Trophoblast cell (in vitro differentiated cells and primary cell): ENCODE data around the gene ZBTB20.
A peak's percentile ranks its signal among the peaks of the same experiment; 100 is the strongest.

ENCODE experiments used
- DNase-seq, 2 donors: peaks; one replicate each; pipeline ENCODE4 v3.0.0-alpha.2; 2016
- H2AFZ ChIP-seq: 2 replicates; pipeline ENCODE4 v1.6.1; 2013; ENCODE audit warnings: low read length, moderate library complexity, mild to moderate bottlenecking; ENCODE audit not compliant: insufficient read depth, poor library complexity
- H2AK5ac ChIP-seq: 2 replicates; pipeline ENCODE4 v1.6.1; 2013; ENCODE audit warnings: mild to moderate bottlenecking, low read length
- H2BK120ac ChIP-seq: 2 replicates; pipeline ENCODE4 v1.6.1; 2013; ENCODE audit warnings: low read length, mild to moderate bottlenecking, moderate library complexity; ENCODE audit not compliant: insufficient read depth, poor library complexity
- H2BK12ac ChIP-seq: 2 replicates; pipeline ENCODE4 v1.6.1; 2013; ENCODE audit warnings: mild to moderate bottlenecking, low read length, moderate library complexity
- H2BK5ac ChIP-seq: 2 replicates; pipeline ENCODE4 v1.6.1; 2013; ENCODE audit warnings: low read length, low read depth, moderate library complexity, mild to moderate bottlenecking; ENCODE audit not compliant: poor library complexity
- H3K14ac ChIP-seq: 2 replicates; pipeline ENCODE4 v1.6.1; 2013; ENCODE audit warnings: mild to moderate bottlenecking, low read length
- H3K18ac ChIP-seq: 2 replicates; pipeline ENCODE4 v1.6.1; 2013; ENCODE audit warnings: mild to moderate bottlenecking, low read length
- H3K23ac ChIP-seq: 2 replicates; pipeline ENCODE4 v1.6.1; 2013; ENCODE audit warnings: low read length
- H3K27ac ChIP-seq: 2 replicates; pipeline ENCODE4 v1.5.1; 2013; ENCODE audit warnings: low read depth, mild to moderate bottlenecking, inconsistent platforms, low read length, moderate library complexity
- H3K27me3 ChIP-seq: 2 replicates; pipeline ENCODE4 v1.6.1; 2013; ENCODE audit warnings: inconsistent platforms, mild to moderate bottlenecking, low read length, moderate library complexity; ENCODE audit not compliant: insufficient read depth
- H3K36me3 ChIP-seq, 2 experiments: 1 replicate in 1 of 2; 2 replicates in 1 of 2; pipeline ENCODE4 v1.6.1; 2013; ENCODE audit warnings: low read length in 2 of 2, mild to moderate bottlenecking in 2 of 2, moderate library complexity in 1 of 2; ENCODE audit not compliant: insufficient read depth in 2 of 2, control insufficient read depth in 1 of 2
- H3K4ac ChIP-seq: 2 replicates; pipeline ENCODE4 v1.6.1; 2013; ENCODE audit warnings: low read depth, mild to moderate bottlenecking, low read length, moderate library complexity
- H3K4me1 ChIP-seq, 2 experiments: 1 replicate in 1 of 2; 2 replicates in 1 of 2; pipeline ENCODE4 v1.6.1; 2013; ENCODE audit warnings: low read length in 2 of 2, mild to moderate bottlenecking in 2 of 2, moderate library complexity in 1 of 2; ENCODE audit not compliant: insufficient read depth in 2 of 2, control insufficient read depth in 1 of 2
- H3K4me2 ChIP-seq: 2 replicates; pipeline ENCODE4 v1.6.1; 2013; ENCODE audit warnings: inconsistent platforms, mild to moderate bottlenecking, low read length, moderate library complexity
- H3K4me3 ChIP-seq: 2 replicates; pipeline ENCODE4 v1.5.1; 2013; ENCODE audit warnings: mild to moderate bottlenecking, low read depth, low read length, inconsistent platforms
- H3K79me1 ChIP-seq: one replicate; pipeline ENCODE4 v1.6.1; 2013; ENCODE audit warnings: low read length
- H3K79me2 ChIP-seq: 2 replicates; pipeline ENCODE4 v1.6.1; 2013; ENCODE audit warnings: low read length, mild to moderate bottlenecking; ENCODE audit not compliant: control insufficient read depth, insufficient read depth, poor library complexity
- H3K9ac ChIP-seq: 2 replicates; pipeline ENCODE4 v1.6.1; 2013; ENCODE audit warnings: mild to moderate bottlenecking, low read length
- H3K9me3 ChIP-seq: 2 replicates; pipeline ENCODE4 v1.6.1; 2013; ENCODE audit warnings: low read depth, mild to moderate bottlenecking, control low read depth, inconsistent platforms, low read length; ENCODE audit not compliant: insufficient read depth
- H4K12ac ChIP-seq: 2 replicates; pipeline ENCODE4 v1.6.1; 2013; ENCODE audit warnings: low read depth, mild to moderate bottlenecking, low read length, moderate library complexity
- H4K8ac ChIP-seq: 2 replicates; pipeline ENCODE4 v1.6.1; 2013; ENCODE audit warnings: low read depth, mild to moderate bottlenecking, low read length, moderate library complexity
- H4K91ac ChIP-seq: one replicate; pipeline ENCODE4 v1.6.1; 2013; ENCODE audit warnings: low read depth, mild to moderate bottlenecking, low read length, moderate library complexity
- WGBS: extraction: QIAGEN DNeasy Blood & Tissue Kit; methylation state at CpG from one replicate; pipeline ENCODE4 v1.1.7; 2013; ENCODE audit warnings: missing lambda C conversion rate; ENCODE audit not compliant: insufficient read length, insufficient coverage; ENCODE audit errors: extremely low coverage; 5-methylcytosine and 5-hydroxymethylcytosine counted together

Gene ZBTB20

GRCh38 chr3:114608293-114608692 is 538.8 kb downstream of the ZBTB20 start:
- no peaks in the 10 kb centered on the region for H3K4me1 ChIP-seq
- DNase-seq = peak in 1 of 2 donors; percentile 39
- no peak overlapping the region for H3K14ac ChIP-seq
- H4K91ac ChIP-seq = no peak overlapping the region
- no peak overlapping the region for H2BK120ac ChIP-seq
- no peak overlapping the region for H2AK5ac ChIP-seq
- no peaks in the 10 kb centered on the region for H3K79me2 ChIP-seq
- no peak overlapping the region for H3K4me3 ChIP-seq
- no peak overlapping the region for H3K23ac ChIP-seq
- H3K9ac ChIP-seq = no peak overlapping the region
- H2BK12ac ChIP-seq = no peak overlapping the region
- no peak overlapping the region for H4K8ac ChIP-seq
- H3K4me2 ChIP-seq = no peak overlapping the region
- H3K18ac ChIP-seq = no peak overlapping the region
- H3K4ac ChIP-seq = no peak overlapping the region
- H2BK5ac ChIP-seq = no peak overlapping the region
- no peaks in the 10 kb centered on the region for H3K36me3 ChIP-seq
- no peaks in the 10 kb centered on the region for H3K27me3 ChIP-seq
- no peaks in the 10 kb centered on the region for H3K9me3 ChIP-seq
- WGBS = no CpG with 5 or more reads among the region's 1 CpG
- no peaks in the 10 kb centered on the region for H3K79me1 ChIP-seq
- no peak overlapping the region for H2AFZ ChIP-seq
- no peak overlapping the region for H3K27ac ChIP-seq
- H4K12ac ChIP-seq = no peak overlapping the region

GRCh38 chr3:114606336-114606735 is 540.8 kb downstream of the ZBTB20 start:
- Histone ChIP-seq H2AK5ac (no peak overlapping the region), H2BK120ac (no peak overlapping the region), H4K8ac (no peak overlapping the region), H3K27me3 (no peaks in the 10 kb centered on the region), H4K12ac (no peak overlapping the region), H3K36me3 (no peaks in the 10 kb centered on the region), H3K4ac (no peak overlapping the region), H3K18ac (no peak overlapping the region), H2AFZ (no peak overlapping the region), H3K4me3 (no peak overlapping the region), H3K9ac (no peak overlapping the region), H3K27ac (no peak overlapping the region), H3K14ac (no peak overlapping the region), H2BK12ac (no peak overlapping the region), H3K79me2 (no peaks in the 10 kb centered on the region), H3K23ac (no peak overlapping the region), H2BK5ac (no peak overlapping the region), H3K4me2 (no peak overlapping the region), H4K91ac (no peak overlapping the region), H3K4me1 (no peaks in the 10 kb centered on the region), H3K79me1 (no peaks in the 10 kb centered on the region), H3K9me3 (no peaks in the 10 kb centered on the region)
- WGBS = no CpG with 5 or more reads among the region's 2 CpGs
- DNase-seq = no peak

- no peak overlapping the region for H3K23ac ChIP-seq
- H3K27ac ChIP-seq = no peak overlapping the region
- H3K9me3 ChIP-seq = no peaks in the 10 kb centered on the region
- H2BK120ac ChIP-seq = no peak overlapping the region
- H3K36me3 ChIP-seq = no peaks in the 10 kb centered on the region
- no peak overlapping the region for H3K4ac ChIP-seq
- no peak overlapping the region for H2AK5ac ChIP-seq
- H4K91ac ChIP-seq = no peak overlapping the region
- no peaks in the 10 kb centered on the region for H3K27me3 ChIP-seq
- no peak overlapping the region for H3K4me2 ChIP-seq
- H2BK12ac ChIP-seq = no peak overlapping the region
- DNase-seq = no peak
- H4K8ac ChIP-seq = no peak overlapping the region
- no peaks in the 10 kb centered on the region for H3K79me2 ChIP-seq
- no peak overlapping the region for H3K18ac ChIP-seq
- no CpG with 5 or more reads among the region's 1 CpG for WGBS
- no peaks in the 10 kb centered on the region for H3K4me1 ChIP-seq
- H3K4me3 ChIP-seq = no peak overlapping the region
- H2BK5ac ChIP-seq = no peak overlapping the region
- H3K9ac ChIP-seq = no peak overlapping the region
- H3K79me1 ChIP-seq = no peaks in the 10 kb centered on the region
- H4K12ac ChIP-seq = no peak overlapping the region
- H2AFZ ChIP-seq = no peak overlapping the region
- H3K14ac ChIP-seq = no peak overlapping the region
Measured at GRCh38 chr3:114600571-114600970, 546.5 kb downstream of the ZBTB20 start.

- Histone ChIP-seq H3K14ac (no peak overlapping the region), H3K4me1 (no peaks in the 10 kb centered on the region), H4K8ac (no peak overlapping the region), H2BK120ac (no peak overlapping the region), H4K12ac (no peak overlapping the region), H3K36me3 (no peaks in the 10 kb centered on the region), H3K9ac (no peak overlapping the region), H3K9me3 (no peaks in the 10 kb centered on the region), H3K4ac (no peak overlapping the region), H4K91ac (no peak overlapping the region), H3K18ac (no peak overlapping the region), H3K4me3 (no peak overlapping the region), H3K79me1 (no peaks in the 10 kb centered on the region), H2BK12ac (no peak overlapping the region), H3K79me2 (no peaks in the 10 kb centered on the region), H2AFZ (no peak overlapping the region), H2AK5ac (no peak overlapping the region), H3K27ac (no peak overlapping the region), H3K4me2 (no peak overlapping the region), H3K23ac (no peak overlapping the region), H2BK5ac (no peak overlapping the region), H3K27me3 (no peaks in the 10 kb centered on the region)
- DNase-seq = no peak
Measured at GRCh38 chr3:114597871-114598270, 549.2 kb downstream of the ZBTB20 start.
